Measurements from ENCODE around the gene TPT1. TPM values are rescaled to one million over a fixed set of nuclear protein-coding genes. Genes with fewer than 3 reads are reported as not detected.

TPT1 gene
- total and polyA plus RNA-seq, 2 of the 13 experiments (the other 11 are each of a cell fraction or from before 2014, with no cell fraction given), result 2,953 to 3,594 TPM

- TF ChIP-seq PITX1 (CRISPR knock-in tag; IDR thresholded peaks at IDR 0.05) (no peak; the same call in 1 of the 2 replicates), ZBTB3 (CRISPR knock-in tag; IDR thresholded peaks at IDR 0.05; ENCODE audit: borderline replicate concordance, low read depth) (peak; percentile 57; the same call in 1 of the 2 replicates), PHF21A (CRISPR knock-in tag; IDR thresholded peaks at IDR 0.05) (peak; percentile 43; the same call in 1 of the 2 replicates), ZNF788 (CRISPR knock-in tag; IDR thresholded peaks at IDR 0.05; ENCODE audit: borderline replicate concordance) (0 out of 2 replicates have a peak, but pooled peaks have one; percentile 19), XBP1 (CRISPR knock-in tag; IDR thresholded peaks at IDR 0.05) (no peak), ISL2 (CRISPR knock-in tag; IDR thresholded peaks at IDR 0.05) (no peak), CCDC6 (CRISPR knock-in tag; IDR thresholded peaks at IDR 0.05) (peak; percentile 13; the same call in 1 of the 2 replicates), KDM4B (CRISPR knock-in tag; IDR thresholded peaks at IDR 0.05) (peak; percentile 84; the same call in 1 of the 2 replicates), CEBPG (CRISPR knock-in tag; IDR thresholded peaks at IDR 0.05) (peak; percentile 96), KMT2B (CRISPR knock-in tag; IDR thresholded peaks at IDR 0.05) (no peak; the same call in 1 of the 2 replicates), RFX5 (IDR thresholded peaks at IDR 0.05; ENCODE audit: low read depth, low read length) (no peak), ZNF354B (CRISPR knock-in tag; IDR thresholded peaks at IDR 0.05) (no peak), ZNF160 (CRISPR knock-in tag; IDR thresholded peaks at IDR 0.05) (no peak), ZNF317 (CRISPR knock-in tag; IDR thresholded peaks at IDR 0.05) (no peak), RFX3 (CRISPR knock-in tag; IDR thresholded peaks at IDR 0.05) (no peak), SP140L (CRISPR knock-in tag; IDR thresholded peaks at IDR 0.05; ENCODE audit: borderline replicate concordance) (0 out of 2 replicates have a peak, but pooled peaks have one; percentile 59), HDAC2 (CRISPR knock-in tag; IDR thresholded peaks at IDR 0.05) (peak; percentile 30; the same call in 1 of the 2 replicates), SRY (CRISPR knock-in tag; IDR thresholded peaks at IDR 0.05) (no peak; the same call in none of the 2 replicates), ZNF468 (CRISPR knock-in tag; IDR thresholded peaks at IDR 0.05) (no peak), EED (CRISPR knock-in tag; IDR thresholded peaks at IDR 0.05) (no peak), NCOR1 (IDR thresholded peaks at IDR 0.05; ENCODE audit: borderline replicate concordance, low read length) (peak; percentile 69; the same call in 1 of the 2 replicates), DPF2 (CRISPR knock-in tag; IDR thresholded peaks at IDR 0.05; ENCODE audit: borderline replicate concordance, low read depth) (no peak), AGO2 (optimal IDR thresholded peaks at IDR 0.05; ENCODE audit: low read depth, low read length) (peak; percentile 98), POGK (CRISPR knock-in tag; conservative IDR thresholded peaks at IDR 0.05) (no peak), MIXL1 (CRISPR knock-in tag; IDR thresholded peaks at IDR 0.05) (no peak), ISX (CRISPR knock-in tag; conservative IDR thresholded peaks at IDR 0.05) (no peak), PHF8 (CRISPR knock-in tag; IDR thresholded peaks at IDR 0.05) (peak; percentile 60)
- TF ChIP-seq, protein P1, sequence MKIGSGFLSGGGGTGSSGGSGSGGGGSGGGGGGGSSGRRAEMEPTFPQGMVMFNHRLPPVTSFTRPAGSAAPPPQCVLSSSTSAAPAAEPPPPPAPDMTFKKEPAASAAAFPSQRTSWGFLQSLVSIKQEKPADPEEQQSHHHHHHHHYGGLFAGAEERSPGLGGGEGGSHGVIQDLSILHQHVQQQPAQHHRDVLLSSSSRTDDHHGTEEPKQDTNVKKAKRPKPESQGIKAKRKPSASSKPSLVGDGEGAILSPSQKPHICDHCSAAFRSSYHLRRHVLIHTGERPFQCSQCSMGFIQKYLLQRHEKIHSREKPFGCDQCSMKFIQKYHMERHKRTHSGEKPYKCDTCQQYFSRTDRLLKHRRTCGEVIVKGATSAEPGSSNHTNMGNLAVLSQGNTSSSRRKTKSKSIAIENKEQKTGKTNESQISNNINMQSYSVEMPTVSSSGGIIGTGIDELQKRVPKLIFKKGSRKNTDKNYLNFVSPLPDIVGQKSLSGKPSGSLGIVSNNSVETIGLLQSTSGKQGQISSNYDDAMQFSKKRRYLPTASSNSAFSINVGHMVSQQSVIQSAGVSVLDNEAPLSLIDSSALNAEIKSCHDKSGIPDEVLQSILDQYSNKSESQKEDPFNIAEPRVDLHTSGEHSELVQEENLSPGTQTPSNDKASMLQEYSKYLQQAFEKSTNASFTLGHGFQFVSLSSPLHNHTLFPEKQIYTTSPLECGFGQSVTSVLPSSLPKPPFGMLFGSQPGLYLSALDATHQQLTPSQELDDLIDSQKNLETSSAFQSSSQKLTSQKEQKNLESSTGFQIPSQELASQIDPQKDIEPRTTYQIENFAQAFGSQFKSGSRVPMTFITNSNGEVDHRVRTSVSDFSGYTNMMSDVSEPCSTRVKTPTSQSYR (CRISPR knock-in tag; IDR thresholded peaks at IDR 0.05; ENCODE audit: borderline replicate concordance), result peak; percentile 24; the same call in 1 of the 2 replicates
Observed at GRCh38 chr13:45340422-45341033, 455 bp downstream of the TPT1 start (continued).

All from HepG2 (cell line).